Dermis microvascular lymphatic vessel endothelial cell (primary cell): Measurements from ENCODE around the gene CD244. TPM values are rescaled to one million over a fixed set of nuclear protein-coding genes. Genes with fewer than 3 reads are reported as not detected.
"Not testable (repeated sequence)": the region's sequence is repeated elsewhere in the genome, so short reads cannot be mapped to it uniquely, and the experiment has no call there.

ENCODE experiments used
- DNase-seq, 2 donors: peaks; one replicate each; pipeline versions ENCODE4 v3.0.0 to v3.0.0-alpha.2; 2010; ENCODE audit warnings: low read depth in 2 of 2
- total RNA-seq: library from RNA; depleted of rRNA; stranded (reverse); fragments of >200 nt; gene quantifications from 2 replicates; pipeline ENCODE4 v1.2.1, GENCODE V29; 2014

Gene CD244
- total RNA-seq, 1 donor from 2014 or later: not detected

DNA sequence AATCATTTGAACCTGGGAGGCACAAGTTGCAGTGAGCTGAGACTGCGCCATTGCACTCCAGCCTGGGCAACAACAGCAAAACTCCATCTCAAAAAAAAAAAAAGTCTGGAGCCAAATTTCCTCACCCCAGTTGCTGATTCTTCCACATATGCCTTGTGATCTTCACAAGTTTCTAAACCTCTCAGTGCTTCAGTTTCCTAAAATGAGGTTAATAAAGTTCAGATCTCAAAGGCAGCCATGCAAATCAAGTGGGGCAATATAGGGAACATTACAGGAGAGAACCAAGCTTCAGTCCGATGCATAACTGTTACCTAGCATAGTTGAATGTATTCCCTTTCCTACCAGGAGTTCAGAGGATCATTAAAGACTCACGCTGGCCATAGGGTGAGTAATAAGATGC, 17.5 kb upstream of the CD244 start:
- no peak for DNase-seq

DNA sequence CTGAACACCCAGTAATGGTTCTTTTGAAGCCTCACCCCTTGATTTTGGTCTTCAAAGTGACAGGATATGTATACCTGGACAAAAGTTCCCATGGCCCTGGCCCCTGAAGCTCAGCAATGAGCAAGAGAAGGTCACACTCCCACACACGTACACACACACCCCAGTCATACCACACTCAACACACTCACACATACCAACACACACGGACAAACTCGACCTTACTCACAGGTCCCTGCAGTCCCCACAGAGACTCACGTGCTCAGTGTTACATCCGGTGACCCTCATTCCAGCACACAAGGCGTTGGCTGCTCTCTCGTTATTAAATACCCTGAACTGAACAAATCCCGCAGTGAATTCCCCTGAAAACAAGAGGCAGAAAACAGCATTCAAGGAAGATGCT, 16.4 kb upstream of the CD244 start:
- DNase-seq: no peak

DNA sequence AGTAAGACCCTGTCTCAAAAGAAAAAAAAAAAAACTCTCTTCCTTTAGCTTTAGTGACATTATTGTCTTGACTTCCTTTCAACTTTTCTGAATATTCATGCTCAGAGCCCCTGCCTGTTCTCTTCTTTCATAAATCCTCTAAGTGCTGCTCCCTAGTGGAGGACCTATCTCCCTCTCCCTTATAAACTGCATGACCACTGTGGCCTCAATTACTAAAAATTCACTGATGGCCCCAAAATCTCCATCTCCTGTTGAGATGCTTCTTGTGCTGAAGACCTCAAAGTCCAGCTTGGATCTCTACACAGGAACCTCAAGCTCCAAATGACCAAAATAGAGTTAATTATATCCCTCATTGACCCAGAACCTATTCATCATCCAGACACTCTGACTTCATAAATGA, 14.5 kb upstream of the CD244 start:
- no peak for DNase-seq

DNA sequence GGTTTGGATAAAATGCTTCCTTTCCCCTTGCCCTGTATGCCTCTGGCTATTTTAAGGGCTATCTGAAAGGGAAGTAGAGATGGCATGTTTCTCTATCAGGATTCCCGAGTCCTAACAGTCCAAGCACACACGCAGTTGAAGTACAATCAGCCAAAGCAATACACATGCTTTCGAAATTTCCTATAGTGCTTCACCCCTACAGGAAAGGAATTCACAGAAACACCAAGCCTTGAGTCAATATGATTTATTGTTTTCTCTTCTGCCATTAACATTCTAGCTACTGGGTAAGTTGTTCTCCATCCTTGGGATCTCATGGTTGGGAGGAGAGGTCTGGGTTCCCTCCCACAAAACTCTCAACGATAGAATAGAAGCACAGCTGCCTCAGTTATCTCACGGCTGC, 13.6 kb upstream of the CD244 start:
- no peak for DNase-seq

DNA sequence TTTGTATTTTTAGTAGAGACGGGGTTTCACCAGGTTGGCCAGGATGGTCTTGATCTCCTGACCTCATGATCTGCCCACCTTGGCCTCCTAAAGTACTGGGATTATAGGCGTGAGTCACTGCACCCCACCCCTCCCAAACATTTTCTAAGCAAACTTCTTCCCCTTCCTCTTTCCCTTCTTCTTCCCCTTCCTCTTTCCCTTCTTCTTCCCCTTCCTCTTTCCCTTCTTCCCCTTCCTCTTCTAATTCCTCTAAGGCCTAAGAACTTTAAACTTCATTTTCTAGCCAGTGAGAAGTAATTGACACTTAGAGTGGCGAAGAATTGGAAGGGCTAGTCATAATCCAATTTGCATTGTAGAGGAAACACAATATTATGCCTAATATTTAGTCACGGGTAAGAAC, 12.9 kb upstream of the CD244 start:
- not testable (repeated sequence) for DNase-seq

DNA sequence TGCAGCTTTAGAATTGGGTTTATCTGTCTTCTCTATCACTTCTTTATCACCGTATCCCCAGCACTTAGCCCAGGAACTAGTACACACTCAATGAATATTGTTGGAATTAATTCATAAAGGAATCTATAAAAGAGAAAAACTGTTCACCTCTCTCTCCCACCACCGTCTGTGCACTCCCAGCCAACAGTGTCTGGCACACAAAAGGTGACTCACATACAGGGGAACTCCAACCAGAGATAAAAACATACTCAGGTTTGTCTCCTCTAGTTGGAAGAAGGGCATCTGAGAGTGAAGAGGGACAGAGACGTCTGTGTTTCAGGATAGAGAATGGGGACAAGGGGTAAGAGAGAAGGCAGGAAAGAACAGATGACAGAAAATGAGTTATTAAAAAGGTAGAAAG, 12.2 kb upstream of the CD244 start:
- DNase-seq: no peak

DNA sequence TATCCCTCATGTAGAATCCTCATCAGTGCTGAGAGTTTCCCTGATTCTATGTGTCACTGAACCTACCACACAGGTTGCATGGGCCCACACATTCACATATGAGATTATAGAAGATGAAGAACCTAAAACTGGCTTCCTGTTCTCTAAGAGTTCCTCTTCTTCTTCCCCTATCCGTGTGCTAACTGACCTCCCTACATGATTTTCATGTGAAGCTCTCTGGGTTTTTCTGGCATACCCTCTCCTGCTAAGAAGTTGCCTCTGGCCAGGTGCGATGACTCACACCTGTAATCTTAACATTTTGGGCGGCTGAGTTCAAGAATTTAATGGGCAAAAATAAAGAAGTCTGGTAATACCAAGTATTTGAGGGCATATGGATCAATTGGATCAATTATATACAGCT, 5.5 kb upstream of the CD244 start:
- DNase-seq: no peak

DNA sequence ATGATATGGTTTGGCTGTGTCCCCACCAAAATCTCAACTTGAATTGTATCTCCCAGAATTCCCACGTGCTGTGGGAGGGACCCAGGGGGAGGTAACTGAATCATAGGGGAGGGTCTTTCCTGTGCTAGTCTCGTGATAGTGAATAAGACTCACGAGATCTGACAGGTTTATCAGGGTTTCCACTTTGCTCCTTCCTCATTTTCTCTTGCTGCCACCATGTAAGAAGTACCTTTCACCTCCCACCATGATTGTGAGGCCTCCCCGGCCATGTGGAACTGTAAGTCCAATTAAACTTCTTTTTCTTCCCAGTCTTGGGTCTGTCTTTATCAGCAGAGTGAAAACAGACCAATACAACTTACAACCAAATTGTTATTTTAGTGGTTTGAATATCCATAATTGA, 5.0 kb upstream of the CD244 start:
- not testable (repeated sequence) for DNase-seq

DNA sequence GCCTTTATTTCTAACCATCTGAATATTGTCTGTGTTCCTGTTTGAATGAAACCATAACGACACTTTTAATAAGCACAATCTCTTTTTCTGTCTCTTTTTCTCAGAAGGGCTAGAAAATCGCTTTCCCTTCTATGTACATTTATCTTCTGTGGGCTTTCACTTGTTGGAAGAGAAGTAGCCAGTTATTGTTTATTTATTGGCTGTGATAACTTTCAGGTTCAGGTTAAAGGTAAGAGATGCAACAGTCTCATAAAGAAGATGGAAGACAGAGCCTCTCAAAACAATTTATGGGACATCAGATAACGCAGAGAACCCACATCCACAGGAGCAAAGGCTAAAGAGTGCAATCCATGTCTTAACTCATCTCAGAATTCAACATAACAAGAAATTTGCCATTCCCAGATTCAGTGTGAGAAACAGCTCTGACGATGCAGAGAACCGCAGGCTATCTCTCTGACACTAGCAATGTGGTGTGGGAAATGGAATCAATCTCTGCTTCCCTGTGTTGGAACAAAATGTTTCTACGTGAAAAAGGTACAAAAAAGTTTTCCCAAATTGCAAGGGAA, 4.1 kb upstream of the CD244 start:
- DNase-seq: no peak

DNA sequence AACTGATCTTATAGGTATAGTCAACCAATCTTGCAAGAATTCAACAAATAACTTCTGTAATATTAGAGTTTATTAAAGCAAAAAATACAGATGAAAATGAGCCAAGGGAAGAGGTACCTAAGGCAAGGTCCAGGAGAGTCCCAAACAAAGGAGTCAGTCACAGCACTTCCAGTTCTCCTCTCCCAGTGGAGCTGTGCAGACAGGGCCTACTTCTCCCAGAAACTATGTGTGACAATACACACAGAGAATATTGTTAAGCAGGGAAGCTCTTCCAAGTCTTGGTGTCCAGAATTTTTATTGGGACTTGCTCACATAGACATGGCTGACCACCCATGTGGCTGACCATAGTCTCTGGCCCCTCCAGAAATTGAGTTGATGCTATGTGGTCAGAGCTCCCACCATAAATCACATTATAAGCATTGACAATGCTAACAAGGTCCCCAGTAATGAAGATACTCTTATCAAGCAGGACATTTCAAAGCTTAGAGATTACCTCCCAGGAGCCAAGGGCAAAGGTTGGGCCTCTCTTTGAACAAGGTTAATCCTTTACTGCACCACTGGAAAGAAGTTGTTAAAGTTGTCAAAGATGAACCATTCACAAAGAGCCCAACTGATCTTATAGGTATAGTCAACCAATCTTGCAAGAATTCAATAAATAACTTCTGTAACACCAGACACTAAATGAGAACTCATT, 3.5 kb upstream of the CD244 start:
- no peak for DNase-seq

DNA sequence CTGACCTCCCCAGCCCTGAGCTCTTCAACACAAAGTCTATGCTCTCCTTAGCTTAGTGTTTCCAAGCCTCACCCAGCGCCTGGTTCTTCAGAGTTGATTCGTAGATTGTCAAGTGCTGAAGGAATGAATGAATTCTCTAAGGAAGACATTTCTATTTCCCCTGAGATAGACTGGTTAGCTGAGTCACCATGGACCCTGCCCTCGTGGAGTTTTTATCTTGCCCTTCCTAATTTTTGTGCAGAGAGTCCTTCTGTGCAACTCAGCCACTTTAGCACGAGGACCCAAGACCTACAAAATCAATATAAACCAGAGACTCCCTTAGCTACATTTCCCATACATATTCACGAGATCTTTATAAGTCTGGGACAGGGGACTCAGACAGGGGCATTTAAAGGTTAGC, 2.6 kb upstream of the CD244 start:
- no peak for DNase-seq

DNA sequence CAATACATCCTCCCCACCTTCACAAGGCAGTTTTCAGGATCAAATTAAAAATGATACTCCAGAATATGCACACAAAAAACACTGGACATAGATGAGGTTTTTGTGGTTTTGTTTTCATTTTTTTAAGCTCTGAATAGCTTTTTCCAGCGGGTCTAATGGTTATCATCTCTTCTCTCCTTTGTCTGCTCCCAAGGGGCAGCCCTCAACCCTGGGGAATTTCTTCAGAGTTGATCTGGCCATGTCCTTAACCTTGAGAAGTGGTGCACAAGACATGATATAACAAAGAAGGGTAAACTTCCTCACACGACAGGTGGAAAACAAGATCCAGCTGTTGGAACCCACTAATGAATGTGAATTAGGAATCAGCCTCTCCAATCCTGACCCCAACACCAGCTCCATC, 1.5 kb upstream of the CD244 start:
- no peak for DNase-seq

DNA sequence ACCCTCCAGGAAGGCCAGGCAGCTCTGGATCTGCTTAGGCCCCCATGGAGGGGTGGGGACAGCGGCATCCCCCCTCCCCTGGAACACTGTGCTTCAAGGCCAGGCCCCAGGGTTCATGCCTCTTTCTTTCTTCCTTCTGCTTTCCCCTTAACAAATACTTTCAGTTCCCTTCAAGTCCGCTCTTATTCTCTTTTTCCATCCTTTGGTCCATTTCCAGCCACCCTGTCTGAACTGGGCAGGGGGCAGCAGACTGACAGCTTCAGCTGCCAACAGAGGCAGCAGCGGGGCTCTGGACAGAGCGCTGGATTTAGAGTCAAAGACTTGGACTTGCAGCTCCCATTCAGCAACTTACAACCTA, 1.1 kb upstream of the CD244 start:
- DNase-seq: no peak

DNA sequence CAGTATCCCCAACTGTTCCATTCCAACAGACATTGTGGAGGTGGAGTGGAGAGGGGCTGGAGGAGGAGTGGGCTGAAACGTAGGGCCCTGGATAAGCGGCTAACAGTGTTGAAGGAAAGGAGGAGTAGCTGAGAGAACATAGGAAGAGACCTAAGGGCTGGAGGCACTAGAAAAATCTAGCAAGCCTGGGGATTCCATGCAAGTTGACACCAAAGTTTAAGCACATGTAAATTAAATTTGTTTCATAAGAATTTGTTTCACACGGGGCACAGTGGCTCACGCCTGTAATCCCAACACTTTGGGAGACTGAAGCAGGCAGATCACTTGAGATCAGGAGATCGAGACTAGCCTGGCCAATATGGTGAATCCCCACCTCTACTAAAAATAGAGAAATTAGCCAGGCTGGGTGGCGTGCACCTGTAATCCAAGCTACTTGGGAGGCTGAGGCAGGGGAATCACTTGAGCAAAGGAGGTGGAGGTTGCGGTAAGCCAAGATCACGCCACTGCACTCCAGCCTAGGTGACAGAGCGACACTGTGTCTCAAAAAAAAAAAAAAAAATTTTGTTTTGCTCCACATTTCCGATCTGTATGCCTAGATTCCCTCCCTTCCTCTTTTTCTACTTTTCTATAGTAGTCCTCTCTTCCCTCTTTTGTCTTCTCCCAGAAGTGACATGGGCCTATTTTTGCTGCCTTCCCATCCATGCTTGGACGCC, 530 bp upstream of the CD244 start:
- DNase-seq: no peak

DNA sequence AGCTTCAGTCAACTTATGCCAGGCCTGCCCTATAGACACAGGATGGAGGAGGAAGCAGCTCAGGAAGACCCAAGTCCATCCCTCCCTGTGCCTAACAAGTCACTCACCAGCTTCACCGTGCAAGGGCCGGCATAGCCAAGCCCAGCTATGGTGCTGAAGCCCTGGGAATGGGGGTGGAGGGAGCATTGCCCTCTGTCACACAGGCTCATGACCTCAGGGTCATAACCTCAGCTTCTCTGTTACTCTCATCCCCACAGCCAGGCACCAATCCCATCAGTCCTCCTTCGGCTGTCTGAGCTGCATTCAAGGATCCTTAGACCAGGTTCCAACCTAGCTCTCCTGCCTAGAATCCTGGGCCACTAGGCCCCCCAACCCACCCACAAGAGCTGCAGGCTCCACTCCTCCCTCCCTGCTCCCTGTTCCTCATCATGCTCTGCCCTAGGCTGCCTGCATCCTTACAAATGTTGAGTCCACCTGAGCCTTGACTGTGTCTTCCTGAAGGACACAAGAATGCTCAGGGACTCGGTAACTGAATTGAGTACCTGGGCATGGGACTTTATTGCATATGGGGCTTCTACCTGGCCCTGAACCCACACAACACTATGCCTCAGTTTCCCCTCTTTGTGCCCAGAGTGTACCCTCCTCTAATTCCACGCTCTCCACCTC, 1.7 kb downstream of the CD244 start:
- no peak for DNase-seq

DNA sequence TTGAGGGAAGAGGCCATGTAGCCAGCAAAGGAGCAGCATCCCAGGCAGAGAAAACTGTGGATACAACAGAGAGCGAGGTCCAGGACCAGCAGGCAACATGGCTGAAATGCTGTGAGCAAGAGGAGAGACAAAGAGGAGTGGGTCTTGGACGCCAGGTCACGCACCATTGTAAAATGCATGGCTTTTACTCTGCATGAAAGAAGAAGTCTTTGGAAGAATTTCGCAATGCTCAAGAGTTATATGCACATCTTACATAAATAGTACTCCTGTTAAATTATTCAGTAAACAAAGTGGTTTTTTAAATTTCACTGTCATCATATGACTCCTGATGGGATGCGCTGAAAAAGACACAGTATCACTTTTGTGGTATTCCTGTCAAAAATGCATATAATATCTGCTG, 3.5 kb downstream of the CD244 start:
- DNase-seq: no peak

DNA sequence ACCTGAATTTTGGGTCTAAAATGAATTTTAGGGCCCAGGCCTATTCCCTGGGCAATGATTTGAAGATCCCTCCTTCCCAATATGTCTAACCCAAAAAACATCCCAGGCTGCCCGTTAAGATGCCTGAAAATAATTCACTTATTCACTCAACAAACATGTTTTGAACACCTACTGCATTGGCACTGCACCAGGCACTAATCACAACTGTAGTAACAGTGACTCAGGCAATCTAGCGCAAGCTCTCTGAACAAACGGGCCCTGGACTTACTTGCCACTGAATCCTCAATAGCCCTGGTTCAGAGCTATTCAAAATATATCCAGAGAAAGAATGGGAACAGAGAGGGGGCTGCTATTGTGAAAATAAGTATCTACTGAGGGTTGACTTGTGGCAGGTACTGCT, 4.2 kb downstream of the CD244 start:
- DNase-seq: no peak

DNA sequence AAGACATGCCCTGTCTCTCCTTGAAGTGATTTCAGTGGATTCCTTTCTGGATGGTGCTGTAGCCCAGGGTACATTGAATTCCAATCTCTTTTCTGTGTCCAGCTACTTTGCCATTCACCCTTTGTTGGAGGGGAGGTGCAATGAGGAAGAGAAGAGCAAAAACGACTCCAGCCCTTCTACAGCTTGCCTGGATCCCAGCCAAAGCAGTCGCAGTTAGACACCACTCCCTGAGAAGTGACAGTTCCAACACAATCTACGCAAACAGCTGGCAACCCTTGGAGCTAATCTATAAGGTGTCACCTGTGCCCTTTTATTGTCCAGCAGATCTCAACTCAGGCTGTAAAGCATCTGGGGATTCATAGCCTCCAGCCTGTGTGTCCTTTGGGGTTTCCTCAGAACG, 4.6 kb downstream of the CD244 start:
- DNase-seq: no peak

DNA sequence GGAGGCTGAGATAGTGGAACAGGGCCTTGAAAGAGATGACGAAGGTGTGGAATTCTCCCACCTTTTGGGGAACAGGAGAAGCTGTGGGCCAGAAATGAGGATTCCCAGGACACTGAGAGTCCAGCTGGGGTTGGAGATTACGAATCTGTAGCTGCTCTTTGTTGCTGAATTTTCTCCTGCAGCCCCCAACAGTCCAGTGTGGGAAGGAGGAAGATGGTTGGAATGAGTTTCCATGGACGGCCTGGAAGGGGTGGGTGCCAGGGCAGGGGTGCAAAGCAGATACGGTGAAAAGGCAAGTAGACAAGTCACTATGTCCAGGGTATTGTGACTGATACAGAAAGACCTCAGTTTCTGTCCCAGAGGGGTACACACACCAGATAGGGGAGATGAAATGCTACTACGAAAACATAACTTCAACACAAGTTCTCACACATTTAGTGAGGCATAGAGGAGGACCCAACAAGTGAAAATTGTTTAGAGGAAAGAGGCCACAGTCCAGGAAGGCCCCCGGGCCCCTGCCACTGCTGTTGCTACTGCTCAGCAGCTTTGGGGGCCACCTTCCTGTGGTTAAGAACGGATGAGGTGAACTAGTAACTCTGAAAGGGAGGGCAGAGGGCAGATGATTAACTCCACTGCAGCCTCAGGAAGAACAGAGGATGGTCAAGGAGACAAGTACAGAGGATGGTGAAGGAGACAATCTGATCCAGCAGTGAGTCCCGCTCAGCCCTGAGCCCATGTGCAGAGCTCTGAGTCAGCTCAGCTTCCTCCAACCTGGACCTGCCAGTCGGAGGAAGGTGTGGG, 7.3 kb downstream of the CD244 start:
- DNase-seq: no peak

DNA sequence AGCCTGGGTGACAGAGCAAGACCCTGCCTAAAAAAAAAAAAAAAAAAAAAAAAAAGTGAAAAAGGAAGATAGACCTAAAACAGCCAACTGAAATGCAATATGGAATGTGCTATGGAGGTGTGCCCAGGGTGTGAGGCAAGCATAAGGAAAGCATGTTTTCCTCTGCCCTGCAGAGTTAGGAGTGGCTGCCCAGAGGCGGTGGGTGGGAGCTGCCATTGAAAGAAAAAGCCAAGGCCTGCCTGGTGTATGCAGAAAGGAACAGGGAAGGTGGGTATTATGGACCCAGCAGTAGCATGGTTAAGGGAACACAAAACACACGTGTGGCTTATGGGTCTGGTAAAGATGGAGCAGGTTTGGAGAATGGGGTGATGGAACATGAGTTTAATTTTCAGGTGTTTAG, 8.9 kb downstream of the CD244 start:
- DNase-seq: no peak

DNA sequence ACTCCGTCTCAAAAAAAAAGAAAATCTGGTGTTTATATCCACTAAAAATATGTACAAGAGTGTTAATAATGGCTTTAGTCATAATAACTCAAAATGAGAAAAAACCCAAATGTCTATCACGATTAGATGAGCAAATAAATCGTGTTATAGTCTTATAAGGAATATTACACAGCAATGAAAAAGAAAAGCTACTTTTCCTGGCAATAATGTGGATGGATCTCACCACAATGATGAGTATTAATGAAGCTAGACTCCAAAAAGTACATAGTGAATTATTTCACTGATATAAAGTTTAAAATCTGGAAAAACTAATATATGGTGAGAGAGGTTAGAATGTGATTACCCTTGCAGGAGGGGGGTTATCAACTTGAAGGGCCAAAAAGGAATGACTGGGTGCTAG, 9.7 kb downstream of the CD244 start:
- no peak for DNase-seq

DNA sequence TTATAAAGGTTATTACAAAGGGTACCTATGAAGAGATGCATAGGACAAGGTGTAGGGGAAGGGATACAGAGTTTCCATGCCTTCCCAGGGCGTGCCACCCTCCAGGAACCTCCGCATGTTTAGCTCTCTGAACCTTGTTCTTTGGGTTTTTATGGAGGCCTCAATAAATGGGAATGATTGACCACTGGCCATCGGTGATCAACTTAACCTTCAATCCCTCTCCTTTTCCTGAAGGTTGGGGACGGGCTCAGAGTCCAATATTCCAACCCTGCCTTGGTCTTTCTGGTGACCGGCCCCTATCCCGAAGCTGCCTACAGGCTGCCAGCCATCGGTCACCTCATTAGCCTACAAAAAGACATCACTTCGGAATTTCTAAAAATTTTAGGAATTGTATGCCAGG, 11.7 kb downstream of the CD244 start:
- no peak for DNase-seq
